Measurements from ENCODE around the gene LDAH.
A peak's percentile ranks its signal among the peaks of the same experiment; 100 is the strongest.

DNA sequence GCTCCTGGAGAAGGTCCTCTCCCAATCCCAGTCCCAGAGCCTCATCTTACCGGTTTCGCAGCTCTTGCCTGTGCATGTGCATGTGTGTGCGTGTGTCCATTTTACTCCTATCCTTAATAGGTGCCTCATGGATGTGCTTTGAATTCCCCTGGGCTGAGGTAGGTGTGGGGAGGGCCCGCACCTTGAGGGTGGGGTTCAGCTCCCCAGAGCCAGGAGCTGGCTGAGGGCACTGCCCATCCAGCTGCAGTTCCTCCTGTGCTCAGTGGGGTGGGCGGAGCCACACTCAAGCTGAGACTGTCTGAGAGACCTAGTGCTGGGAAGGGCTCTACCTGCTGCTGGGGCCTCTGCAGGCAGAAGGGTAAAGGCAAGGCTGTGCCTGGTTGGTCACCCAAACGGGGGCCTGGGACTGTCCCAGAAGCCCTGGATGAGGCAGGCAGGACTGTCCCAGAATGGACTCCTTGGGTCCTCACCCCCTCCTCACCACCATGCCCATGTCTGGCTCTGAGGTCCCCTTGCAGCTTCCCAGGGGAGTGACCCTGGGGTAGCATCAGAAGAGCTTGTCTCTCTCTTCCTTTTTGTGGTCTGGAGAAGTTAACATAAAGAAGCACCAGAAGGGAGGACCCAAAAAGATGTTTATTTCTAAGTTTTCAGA, 147.1 kb downstream of the LDAH start:
- TF ChIP-seq, protein P1, sequence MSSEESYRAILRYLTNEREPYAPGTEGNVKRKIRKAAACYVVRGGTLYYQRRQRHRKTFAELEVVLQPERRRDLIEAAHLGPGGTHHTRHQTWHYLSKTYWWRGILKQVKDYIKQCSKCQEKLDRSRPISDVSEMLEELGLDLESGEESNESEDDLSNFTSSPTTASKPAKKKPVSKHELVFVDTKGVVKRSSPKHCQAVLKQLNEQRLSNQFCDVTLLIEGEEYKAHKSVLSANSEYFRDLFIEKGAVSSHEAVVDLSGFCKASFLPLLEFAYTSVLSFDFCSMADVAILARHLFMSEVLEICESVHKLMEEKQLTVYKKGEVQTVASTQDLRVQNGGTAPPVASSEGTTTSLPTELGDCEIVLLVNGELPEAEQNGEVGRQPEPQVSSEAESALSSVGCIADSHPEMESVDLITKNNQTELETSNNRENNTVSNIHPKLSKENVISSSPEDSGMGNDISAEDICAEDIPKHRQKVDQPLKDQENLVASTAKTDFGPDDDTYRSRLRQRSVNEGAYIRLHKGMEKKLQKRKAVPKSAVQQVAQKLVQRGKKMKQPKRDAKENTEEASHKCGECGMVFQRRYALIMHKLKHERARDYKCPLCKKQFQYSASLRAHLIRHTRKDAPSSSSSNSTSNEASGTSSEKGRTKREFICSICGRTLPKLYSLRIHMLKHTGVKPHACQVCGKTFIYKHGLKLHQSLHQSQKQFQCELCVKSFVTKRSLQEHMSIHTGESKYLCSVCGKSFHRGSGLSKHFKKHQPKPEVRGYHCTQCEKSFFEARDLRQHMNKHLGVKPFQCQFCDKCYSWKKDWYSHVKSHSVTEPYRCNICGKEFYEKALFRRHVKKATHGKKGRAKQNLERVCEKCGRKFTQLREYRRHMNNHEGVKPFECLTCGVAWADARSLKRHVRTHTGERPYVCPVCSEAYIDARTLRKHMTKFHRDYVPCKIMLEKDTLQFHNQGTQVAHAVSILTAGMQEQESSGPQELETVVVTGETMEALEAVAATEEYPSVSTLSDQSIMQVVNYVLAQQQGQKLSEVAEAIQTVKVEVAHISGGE (tag by site-specific recombination; conservative IDR thresholded peaks at IDR 0.05; ENCODE audit: low read depth) = no peak
- TF ChIP-seq CTCF (tag by site-specific recombination; IDR thresholded peaks at IDR 0.05) (peak; percentile 11; the same call in 1 of the 2 replicates), ZNF48 (tag by site-specific recombination; IDR thresholded peaks at IDR 0.05) (no peak), PATZ1 (tag by site-specific recombination; IDR thresholded peaks at IDR 0.05) (no peak), REST (tag by site-specific recombination; IDR thresholded peaks at IDR 0.05) (no peak), ZNF558 (tag by site-specific recombination; IDR thresholded peaks at IDR 0.05) (no peak), SETDB1 (IDR thresholded peaks at IDR 0.05; ENCODE audit: insufficient read length, low read length) (no peak), TCF7L2 (IDR thresholded peaks at IDR 0.05; ENCODE audit: borderline replicate concordance, low read depth, low read length) (no peak), ZSCAN16 (tag by site-specific recombination; IDR thresholded peaks at IDR 0.05) (no peak), ZNF596 (tag by site-specific recombination; IDR thresholded peaks at IDR 0.05) (no peak), ZNF146 (tag by site-specific recombination; IDR thresholded peaks at IDR 0.05) (no peak), ZNF175 (tag by site-specific recombination; IDR thresholded peaks at IDR 0.05) (no peak), BCL11B (tag by site-specific recombination; IDR thresholded peaks at IDR 0.05; ENCODE audit: low read depth) (no peak), ZNF362 (tag by site-specific recombination; IDR thresholded peaks at IDR 0.05) (no peak)
